GM18909 (cell line): ENCODE data around the gene RPL3.

Source experiments
- ATAC-seq: cut with Tn5 transposase; IDR thresholded peaks from one replicate; pipeline ENCODE4 v1.9.1; 2021; ENCODE audit warnings: mild to moderate bottlenecking; ENCODE audit not compliant: unreplicated experiment, poor library complexity

The RPL3 gene

DNA sequence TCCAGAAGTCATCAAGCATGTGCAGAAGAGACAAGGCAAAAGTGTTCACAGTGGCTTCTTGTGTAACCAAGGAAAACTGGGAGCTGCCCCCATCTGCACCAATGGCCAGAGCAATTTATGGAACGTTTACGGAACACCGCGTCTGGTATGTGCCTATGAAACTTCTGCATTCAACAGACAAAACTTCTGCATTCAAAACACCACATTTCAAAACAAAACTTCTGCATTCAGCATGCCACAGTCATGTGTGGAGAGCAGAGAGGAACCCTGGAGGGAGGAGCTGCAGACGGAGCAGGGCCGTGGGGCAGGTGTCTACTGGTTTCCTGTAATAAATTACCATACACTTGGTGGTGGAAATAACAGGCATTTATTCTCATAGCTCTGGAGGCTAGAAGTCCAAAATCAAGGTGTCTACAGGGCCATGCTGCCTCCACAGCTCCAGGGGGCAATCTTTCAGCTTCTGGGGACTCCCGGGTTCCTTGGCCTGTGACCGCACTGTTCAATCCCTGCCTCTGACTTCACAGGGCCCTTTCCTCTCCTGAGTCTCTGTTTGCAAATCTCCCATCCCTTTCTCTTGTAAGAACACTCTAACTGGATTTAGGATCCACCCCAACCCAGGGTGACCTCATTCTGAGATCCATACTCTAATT is 32.2 kb downstream of the RPL3 start:
- no peak for ATAC-seq

DNA sequence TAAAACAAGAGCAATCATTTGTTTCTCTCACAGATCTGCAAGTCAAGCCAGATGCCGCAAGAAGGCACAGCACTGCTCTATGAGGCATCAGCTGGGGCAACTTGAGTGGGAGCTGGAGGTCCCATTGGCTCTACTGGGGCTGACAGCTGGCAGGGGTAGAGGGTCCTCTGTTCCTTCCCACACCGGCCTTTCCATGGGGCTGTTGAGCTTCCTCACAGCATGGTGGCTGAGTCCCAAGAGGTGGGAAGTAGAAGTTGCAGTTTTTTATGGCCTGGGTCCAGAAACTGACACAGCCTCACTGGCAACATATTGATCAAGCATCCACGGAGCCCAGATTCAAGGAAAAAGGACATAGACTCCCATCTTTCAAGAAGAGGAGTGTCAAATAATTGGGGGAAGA is 34.4 kb downstream of the RPL3 start:
- no peak for ATAC-seq

DNA sequence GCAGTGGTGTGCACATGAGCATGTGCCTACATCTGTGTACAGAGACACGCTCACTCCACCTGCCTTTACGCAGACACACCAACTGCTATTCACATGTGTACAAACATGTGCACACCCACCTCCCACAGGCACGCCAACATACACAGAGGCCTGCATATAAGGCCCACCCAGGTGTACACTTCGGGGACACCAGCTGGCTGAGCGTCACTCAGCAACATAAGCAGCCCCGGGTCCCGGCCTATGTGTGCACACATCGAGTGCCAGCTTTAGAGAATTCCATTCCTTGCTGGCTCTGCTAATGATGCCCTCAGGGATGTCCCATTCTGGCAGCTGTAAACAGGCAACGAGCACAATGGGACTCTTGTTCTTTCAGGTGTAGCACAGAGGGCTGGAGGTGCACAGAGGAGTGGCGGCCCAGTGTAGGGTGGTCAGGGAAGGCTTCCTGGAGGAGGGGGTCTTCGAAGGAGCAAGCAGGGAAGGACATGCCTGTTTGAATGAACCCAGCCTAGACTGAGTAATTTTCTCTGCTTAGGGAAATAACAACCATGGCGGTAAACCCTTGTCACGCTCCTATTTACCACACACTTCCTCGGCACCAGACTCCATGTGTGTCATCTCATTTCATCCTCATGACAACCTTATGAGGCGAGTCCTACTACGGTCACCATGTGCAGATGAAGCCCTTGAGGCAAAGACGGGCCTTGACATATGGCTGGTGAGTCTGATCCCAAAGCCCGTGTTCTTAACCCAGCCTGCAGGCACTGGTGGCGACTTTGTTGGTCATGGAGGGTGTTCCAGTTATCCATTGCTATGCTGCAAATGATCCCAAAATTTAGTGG is 35.1 kb downstream of the RPL3 start:
- ATAC-seq = no peak

DNA sequence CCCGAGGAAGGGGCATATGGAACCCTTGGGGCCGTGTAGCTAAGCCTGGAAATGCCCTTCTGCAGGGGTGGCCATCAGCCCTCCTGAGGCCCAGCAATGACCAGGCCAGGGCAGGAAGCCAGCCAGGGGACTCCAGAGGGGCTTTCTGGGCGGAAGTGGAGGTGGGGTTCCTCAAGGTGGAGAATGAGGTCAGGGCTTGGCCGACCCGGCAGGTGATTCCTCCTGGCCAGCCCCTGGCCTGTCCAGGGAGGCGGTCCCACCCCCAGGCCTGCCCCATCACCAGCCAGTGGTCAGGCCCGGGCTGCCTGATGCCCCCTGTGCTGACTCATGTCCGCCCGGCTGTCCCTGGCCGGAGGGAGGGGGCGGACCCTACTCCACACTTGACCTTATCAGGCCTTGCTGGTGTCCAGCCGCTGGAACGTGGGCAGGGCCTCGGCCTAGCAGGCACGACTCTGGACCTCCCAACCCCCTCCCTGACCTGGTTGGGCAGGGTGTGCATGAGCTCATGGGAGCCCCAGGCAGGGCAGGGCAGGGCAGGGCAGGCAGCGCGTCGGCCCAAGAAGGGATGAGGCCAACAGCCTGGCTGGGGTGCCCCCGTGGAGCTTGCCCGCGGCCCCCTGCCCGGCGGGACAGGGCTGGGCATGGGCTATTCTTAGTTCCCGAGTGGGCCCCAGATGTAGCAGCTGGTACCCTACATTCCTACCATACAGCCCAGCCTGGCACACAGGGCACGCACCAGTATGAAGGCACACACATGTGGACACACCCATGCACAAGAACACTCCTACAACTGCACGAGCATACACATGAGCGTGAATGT is 35.9 kb downstream of the RPL3 start:
- ATAC-seq = no peak

DNA sequence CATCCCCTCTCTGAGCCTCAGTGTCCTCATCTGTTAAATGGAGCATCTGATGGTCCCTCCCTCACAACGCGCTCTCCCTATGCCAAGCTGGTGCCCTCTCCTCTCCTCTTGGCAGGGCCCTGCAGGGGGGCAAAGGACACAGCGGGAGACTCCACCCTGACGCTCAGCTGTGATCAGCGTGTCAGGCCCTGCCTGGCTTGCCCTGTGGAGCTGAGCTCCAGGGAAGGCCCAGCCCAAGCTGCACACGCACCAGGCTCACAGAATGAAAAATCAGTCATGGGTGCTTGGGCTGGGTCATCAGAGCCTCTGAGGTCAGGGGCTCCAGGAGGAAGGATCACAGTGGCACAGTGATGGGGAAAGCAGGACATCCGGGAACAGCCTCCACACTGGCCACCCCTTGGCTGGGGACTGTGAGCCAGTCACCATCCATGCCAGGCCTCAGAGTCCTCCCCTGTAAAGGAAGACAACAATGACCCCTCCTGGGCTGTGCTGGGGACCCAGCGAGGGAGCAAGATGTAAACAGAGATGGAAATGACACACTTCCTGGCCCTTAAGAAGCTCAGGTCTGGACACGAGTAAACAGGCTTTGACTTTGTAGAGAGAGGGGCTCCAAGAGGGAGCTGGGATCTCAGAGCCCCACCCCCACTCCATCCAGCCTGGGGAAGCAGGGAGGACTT is 36.6 kb downstream of the RPL3 start:
- ATAC-seq = no peak

DNA sequence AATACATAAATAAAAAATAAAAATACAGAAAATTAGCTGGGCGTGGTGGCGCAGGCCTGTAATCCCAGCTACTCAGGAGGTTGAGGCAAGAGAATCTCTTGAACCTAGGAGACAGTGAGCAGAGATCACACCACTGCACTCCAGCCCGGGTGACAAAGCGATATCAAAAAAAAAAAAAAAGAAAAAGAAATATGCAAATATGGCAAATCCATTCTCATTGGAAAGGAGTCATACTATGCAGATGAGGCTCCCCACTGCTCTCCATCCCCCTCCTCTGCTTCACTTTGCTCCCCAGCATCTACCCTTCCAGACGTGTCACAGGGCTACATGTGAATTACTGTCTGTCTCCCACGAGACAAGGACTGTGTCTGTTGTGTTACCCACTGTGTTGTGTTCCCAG is 38.3 kb downstream of the RPL3 start:
- ATAC-seq = no peak

DNA sequence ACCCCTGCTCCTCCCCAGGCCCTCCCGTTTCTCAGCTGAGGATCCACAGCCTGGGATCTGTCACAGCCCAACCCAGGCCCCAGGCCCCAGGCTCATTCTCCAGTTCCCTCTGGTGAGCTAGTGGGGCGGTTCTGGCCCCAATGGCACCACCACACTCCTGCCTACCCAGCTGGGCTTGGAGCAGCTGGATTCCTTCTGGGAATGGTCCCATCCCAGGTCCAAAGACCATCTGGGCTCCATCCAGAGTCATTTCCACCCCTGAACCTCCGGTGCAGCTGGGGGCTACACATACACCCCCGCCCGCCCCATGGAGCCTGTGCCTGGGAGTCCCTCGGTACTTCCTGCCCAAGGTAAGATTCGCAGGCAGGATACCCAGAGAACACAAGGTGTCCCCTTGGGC is 39.2 kb downstream of the RPL3 start:
- no peak for ATAC-seq

DNA sequence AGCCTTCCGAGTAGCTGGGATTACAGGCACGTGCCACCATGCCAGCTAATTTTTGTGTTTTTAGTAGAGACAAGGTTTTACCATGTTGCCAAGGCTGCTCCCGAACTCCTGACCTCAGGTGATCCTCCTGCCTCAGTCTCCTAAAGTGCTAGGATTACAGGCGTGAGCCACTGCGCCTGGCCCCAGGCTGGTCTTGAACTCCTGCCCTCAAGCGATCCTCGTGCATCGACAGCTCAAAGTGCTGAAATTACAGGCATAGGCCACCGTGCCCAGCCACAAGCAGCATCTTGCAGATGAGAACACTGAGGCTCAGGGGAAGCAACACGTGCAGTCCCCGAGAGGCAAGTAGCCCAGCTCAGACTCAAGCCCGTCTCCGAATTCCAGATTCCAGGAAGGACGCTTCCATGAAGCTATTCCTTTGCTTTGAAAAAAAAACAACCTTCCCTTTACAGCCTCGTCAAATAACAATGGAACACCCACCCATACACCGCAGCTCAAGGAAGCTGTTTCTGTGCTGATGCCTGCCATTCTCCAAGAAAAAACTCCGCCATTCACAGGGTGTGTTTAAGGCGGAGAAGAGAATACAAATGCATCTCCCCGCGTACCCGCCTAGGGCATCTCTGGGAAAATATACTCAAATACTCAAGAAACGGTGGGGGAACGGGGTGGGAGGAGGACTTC is 40.1 kb downstream of the RPL3 start:
- no peak for ATAC-seq

DNA sequence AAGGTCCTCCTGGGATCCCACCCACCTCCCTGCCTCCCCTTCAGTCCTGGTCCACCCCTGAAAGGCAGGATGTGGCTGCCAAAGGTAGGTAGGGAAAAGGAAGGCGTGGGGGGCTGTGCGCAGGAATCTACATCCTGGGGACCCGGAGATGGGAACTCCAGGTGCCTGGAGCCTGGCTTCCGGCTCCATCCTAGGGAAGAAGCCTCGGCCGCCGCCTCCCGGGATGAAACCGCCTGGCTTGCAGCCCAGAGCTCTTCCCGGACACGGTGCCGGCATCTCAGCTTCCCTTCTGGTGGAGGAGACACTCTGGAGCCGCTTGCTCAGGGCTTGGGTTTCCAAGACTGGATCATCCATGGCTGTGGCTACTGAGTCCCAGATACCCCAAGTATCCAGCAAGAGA is 41.4 kb downstream of the RPL3 start:
- no peak for ATAC-seq

DNA sequence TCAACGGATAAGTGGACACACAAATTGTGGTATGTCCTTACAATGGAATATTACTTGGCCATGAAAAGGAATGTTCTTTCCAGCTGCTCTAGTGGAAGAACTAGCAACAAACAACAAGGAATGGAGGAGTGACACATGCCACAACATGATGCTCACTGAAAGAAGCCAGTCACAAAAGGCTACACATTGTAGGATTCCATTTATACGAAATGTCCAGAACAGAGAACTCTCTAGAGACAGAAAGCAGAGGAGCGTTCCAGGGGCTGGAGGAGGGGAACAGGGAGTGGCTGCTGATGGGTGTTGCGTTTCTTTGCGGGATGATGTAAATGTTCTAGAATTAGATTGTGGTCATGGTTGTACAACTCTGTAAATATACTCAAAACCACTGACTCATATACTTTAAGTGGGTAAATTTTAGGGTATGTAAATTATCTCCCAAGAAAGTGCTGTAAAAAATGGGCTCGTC is 42.2 kb downstream of the RPL3 start:
- ATAC-seq = no peak

DNA sequence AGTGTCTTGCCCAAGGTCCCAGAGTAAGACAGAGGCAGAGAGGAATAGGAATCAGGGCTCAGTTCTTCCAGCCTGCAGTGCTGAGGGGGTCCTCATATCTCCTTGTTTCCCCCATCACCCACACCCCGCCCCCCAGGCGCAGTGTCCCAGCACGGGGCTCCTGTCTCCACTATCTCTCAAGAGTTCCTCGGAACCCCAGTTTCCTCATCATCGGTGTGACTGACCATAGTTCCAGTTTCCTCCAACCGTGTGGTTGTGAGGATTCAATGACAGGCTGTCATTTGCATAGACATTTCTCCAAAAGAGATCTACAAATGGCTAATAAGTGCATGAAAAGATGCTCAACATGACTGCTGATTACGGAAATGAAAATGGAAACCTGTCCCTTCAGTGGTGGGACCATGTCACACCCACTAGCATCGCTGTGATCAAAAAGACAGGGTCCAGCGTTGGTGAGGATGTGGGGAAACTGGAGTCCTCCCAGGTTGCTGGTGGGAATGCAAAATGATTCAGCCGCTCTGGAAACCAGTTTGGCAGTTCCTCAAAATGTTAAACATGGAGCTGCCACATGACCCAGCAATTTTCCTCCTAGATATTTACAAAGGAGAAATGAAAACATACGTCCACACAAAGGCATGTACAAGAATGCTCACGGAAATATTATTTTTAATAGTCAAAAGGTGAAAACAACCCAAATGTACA is 42.8 kb downstream of the RPL3 start:
- ATAC-seq = no peak

DNA sequence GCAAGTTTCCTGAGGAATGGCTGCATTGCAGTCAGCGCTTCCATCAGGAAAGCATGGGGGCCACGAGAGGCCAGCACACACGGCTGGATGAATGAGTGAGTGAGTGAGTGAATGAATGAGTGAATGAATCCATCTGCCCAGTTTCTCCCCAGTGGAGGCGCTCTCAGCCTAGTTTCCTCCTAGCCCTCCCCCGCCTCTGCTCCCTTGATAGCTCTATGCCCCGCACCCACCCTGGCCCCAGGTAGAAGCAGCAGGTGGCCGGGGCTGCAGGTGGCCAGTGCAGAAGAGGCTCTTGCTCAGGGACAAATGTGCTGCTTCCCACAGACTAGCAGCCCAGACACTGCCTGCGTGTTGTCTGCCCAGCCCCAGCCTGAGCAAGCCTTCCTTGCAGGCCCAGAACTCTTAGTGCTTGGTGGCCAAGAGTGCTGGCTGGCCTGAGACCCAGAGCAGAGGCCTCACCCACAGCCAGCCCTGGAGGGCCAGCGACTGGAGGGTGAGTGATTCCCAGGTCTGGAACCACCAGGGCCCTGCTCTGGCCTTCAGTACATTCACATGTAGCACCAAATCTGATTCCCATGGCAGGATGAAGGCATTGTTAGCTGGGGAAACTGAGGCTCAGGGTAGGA is 43.5 kb downstream of the RPL3 start:
- ATAC-seq = no peak

DNA sequence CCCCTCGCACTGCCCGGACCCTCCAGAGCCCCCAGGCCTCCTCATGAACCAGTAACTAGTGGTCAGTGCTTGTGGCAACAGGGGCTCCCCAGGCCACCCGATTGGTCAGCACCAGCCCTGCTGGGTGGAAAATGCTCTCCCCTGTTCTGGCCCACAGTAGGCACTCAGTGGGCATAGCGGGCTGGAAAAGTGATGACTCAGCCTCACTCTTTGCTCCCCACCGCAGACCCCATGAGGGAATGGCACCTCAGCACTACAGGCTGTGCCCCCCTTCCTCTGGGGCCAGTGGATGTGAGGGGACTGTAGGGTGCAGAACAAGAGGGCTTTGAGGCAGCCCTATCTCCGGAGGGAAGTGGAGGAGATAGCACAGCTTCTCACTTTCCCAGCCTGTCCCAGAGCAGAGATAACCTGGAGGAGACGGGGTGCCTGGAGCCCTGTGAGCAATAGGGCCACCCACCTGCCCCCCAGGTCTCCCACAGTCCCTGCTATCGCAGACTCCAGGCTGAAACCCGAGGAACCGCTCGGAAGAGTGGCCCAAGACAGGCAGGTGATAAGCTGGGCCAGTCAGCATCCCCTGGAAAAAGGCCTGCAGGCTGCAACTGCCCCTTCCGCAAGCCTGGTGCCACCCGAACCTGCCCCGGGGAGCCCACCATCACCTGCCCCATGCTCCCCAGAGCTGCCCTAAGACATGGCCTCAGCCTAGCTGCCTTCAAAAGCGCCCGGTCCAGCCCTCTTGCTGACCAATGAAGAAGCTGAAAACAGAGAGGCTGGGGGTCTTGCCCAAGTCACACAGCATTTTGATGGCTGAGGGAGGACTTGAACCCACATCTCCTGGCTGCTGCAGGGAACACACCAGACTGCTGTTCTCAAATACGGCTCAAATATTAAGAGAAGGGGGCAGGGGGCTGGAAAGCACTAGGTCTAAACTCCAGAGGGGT is 45.2 kb downstream of the RPL3 start:
- ATAC-seq = no peak

DNA sequence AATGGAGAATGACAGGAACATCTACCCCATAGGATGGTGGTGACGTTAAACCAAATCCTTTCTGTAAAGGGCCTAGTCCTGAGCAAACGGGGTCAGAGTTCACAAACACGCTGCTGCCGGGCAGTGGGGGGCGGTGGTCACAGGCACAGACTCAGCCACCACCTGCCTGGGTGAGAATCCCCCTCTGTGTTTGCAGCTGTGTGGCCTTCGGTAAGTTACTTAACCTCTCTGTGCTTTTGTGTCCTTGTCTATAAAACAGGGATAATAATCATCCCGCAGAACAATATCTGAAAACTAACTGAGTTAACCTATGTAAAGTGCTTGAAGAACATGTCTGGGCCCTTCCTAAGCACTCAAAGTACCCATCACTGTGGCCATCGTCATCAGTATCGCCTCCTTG is 48.6 kb downstream of the RPL3 start:
- ATAC-seq = no peak

DNA sequence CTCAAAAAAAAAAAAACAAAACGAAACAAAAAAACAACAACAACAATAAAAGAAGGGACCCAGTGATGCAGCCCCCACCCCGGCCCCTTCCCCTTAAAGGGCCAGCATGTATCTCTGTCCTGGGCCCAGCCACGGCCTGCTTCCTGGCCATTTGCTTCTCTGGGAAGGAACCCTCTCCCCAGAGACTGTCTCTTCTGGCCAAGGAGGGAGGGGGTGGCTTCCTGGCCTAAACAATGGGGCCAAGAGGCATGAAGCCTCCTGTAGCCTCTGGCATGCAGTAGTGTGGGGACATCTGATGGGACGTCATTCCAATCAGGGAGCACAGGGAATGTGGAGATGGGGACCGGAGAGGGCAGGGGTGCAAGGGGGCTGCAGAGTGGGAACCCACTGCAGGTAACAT is 49.1 kb downstream of the RPL3 start:
- ATAC-seq = no peak

DNA sequence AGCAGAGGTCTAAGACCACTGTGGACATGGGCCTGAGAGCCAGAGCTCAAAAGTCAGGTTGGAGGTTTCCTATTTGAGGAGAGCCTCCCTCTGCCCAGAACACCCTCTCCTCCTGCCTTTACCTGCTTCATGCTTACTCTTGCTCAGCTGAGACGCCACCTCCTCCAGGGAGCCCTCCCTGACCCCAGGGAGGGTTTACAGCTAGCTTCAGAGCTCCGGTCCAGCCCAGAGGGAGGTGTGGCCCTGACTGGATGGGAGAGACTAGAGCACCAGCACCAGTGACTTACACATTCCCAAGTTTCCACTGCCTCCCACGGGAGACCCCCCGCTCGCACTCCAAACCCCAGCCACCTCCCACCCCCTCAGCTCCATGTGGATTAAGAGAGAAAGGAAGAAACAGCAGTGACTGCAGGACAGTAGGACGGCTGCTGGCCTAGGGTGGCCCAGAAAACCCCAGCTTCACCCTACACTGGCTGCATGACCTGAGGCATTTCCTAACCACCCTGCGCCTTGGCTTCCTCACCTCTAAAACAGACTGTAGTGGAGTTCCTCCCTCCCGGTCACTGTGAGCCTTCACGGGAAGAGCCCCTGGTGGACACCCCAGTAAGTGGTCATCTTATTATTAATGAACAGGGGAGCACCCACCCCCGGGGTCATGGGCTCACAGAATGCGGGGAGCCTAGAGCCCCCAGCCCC is 50.2 kb downstream of the RPL3 start:
- no peak for ATAC-seq

DNA sequence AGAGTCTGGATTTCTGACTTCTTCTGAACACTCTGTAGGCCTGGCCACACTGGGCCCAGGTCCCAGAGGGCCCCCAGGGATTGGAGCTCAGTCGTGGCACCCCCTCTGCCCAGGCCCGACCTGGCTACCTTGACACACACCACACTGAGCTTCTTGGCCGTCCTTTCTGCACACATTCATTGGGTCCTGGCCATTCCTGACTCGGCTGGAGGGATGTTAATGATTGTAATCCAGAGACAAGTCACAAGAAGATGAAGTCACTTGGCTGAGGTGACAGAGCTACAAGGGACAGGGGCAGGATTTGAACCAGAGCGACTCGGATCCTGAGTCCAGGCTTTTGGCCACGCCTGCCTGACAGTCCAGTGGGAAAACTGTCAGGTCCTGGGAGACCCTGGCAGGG is 50.8 kb downstream of the RPL3 start:
- no peak for ATAC-seq
